GM21717 (cell line): ENCODE results near the gene PIK3R5.

Source experiments
- ATAC-seq: cut with Tn5 transposase; IDR thresholded peaks from one replicate; pipeline ENCODE4 v1.9.1; 2021; ENCODE audit warnings: mild to moderate bottlenecking, moderate library complexity; ENCODE audit not compliant: unreplicated experiment

The PIK3R5 gene

GRCh38 chr17:8838551-8839095 lies 126.9 kb downstream of the PIK3R5 start:
- ATAC-seq: no peak

DNA sequence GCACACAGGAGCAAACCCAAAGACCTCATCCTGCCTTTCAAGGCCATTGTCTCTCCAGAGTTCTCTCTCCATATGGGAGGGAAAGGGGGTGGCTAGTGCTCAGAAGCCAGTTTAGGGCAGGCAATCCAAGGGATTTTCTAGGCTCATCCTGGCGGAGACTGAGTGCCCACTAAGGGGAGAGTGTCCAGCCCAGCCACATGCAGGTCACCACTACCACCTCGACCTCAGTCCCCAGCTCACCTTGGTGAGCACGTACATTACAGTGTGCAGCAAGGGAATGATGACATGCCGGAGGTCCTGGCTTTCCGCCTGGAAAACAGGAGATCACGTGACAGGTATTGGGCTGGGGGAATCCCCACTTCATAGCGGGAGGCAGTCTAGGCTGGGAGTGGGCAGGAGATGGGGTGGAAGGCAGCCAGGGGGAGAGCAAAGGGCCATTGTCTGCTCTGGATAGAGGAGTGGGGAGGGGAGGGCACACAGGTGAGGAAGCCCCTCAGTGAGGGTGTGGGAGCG lies 127.9 kb downstream of the PIK3R5 start:
- ATAC-seq: no peak

- ATAC-seq: no peak
Measured at GRCh38 chr17:8836821-8837562, 128.5 kb downstream of the PIK3R5 start.

DNA sequence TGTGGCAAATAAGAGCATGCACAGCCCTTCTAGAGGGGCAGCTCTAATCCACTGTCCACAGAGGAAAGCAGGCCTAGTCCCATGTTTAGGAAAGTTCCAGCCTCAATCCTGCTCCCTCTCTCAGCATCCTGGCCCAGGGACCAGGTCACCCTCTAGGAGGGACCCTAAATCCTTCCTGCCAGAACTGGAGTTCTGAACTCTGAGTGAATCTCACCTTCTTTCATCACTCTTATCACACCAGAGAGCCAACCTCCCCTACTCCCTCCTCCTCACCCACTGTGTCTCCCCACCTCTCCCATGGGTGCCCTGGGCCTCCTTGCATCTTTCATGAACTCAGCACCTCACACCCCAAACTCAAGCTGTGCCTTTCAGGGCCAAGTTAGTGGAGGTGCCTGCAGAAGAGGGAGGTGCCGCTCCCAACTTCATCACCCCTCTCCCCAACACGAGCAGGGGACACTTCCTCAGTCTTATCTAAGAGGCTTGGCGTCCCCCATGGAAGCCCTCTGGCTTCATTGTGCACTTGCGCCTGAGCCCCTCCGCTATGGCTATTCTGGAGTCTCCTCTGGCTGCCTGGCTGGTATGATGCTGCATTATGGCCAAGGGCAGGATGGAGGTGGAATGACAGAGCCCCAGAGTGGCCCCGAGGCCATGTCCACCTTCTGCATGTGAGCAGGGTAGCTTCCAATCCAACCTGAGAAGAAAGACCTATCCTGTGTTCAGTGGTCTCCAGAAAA lies 129.7 kb downstream of the PIK3R5 start:
- no peak for ATAC-seq

DNA sequence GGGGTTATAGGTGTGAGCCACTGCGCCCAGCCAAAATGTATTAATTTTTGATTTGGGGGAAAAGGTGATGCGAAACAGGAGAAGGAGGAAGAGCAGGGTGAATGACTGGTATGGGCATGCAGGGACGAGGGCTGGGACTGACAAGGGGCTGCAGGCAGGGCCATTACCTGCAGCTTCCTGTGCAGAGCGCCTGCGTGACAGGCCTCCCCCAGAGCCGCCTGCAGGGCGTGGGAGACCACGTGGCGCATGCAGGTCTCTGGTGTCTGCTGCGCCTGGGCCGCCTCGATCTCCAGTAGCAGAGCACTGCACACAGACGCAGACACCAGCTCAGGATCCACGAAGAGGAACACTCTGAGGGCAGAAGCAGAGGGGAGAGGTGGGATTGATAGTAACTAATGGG lies 130.4 kb downstream of the PIK3R5 start:
- ATAC-seq: no peak

DNA sequence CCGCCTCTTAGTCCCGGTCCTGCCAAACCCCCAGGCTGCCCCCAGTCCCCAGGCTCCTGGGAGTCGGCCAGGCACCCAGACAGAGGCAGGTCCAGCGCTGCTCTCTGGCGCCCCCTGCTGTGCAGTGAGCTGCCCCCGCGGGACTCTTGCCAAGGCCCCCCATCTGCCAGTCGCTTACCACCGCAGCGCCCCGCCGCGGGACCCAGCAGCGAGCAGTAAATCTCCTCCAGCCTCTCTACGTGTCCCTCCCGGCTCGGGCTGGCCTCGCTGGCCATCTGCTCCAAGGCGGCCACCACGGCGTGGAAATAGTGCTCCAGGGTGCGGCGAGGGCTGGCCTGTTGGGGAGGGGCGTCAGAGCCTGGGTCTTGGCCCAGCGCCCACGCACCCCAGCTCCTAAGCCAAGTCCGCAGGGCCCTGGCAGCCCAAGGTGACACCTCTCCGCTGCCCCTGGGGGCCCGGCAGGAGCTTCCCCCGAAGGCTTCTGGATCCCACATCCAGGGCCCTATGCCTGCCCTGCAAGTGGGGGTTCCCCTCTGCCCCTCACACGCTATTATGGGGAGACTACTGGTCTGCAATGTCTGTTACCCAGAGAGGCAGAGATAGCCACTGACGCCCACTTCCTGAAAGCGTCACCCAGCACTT lies 132.7 kb downstream of the PIK3R5 start:
- ATAC-seq: no peak

GRCh38 chr17:8831234-8831849 lies 134.2 kb downstream of the PIK3R5 start:
- ATAC-seq: no peak

DNA sequence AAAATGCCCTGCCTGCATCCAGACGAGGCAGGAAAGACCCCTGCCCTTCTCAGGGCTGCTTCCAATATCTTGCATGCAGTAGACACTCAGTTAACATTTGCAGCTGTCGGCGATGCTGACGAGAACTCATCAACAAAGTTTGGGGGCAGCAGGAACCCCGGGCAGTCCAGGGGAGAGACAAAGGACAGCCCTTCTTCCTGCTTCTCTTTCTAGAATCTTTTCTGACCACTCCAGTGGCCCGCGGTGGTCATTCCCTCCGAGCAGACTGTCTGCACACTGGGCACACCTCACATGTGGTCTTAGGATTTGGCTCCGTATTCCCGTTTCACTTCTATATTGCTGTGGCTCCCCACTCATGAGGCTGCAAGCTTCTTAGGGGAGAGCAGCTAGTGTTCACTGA lies 135.4 kb downstream of the PIK3R5 start:
- ATAC-seq: no peak

- no peak for ATAC-seq
Measured at GRCh38 chr17:8829036-8829941, 136.2 kb downstream of the PIK3R5 start.
